Lower leg skin (tissue), 3 donors: ENCODE results near the gene TMIE.

ENCODE experiments used
- POLR2A ChIP-seq, 2 donors: fragments of 450-650 bp; IDR thresholded peaks; one replicate each; pipeline ENCODE4 v1.6.1; 2016 to 2017; ENCODE audit warnings: antibody characterized with exemption in 2 of 2, mild to moderate bottlenecking in 1 of 2, moderate library complexity in 1 of 2
- TF ChIP-seq, protein P1 (sequence below), 3 donors: fragments of 450-650 bp; IDR thresholded peaks; one replicate each; pipeline ENCODE4 v1.5.1; 2016; ENCODE audit warnings: antibody characterized with exemption in 3 of 3, mild to moderate bottlenecking in 3 of 3, moderate library complexity in 2 of 3

DNA sequence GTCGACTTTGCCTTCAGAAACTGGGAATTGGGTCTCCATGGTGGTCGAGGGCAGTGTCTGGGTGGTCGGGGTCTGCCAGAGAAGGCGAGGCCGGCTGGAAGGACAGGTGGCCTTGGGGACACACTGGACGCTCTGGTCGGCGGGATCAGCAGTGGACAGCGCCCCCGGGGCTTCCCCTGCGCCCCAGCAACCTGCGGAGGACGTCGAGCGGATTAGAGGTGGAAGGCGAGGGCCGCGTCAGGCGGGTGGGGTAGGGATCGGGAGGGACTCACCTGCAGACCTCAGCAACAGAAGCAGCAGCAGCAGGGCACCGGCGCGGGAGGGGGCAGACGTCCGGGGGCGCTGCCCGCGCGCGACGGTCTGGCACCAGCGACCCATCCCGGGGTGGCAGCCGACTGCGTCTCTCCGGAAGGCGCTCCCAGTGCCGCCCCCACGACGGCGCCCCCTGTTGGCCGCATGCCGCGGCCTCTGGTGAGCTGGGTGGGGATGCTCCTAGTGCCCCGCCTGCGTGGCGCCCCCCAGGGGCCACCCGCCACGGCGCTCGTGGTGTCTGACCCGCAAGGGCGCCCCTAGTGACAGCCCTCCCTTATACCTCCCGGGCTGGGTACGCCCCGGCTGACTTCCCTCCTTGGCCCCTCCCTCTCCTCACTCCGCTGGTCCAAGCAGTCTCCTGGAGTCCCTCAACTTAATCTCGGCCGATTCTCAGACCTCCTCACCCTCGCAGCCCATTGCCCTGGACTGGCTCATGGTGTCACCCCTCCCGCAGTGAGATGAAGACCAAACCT is 16.4 kb downstream of the TMIE start, which contains the start of gene PRSS50:
- TF ChIP-seq, protein P1, sequence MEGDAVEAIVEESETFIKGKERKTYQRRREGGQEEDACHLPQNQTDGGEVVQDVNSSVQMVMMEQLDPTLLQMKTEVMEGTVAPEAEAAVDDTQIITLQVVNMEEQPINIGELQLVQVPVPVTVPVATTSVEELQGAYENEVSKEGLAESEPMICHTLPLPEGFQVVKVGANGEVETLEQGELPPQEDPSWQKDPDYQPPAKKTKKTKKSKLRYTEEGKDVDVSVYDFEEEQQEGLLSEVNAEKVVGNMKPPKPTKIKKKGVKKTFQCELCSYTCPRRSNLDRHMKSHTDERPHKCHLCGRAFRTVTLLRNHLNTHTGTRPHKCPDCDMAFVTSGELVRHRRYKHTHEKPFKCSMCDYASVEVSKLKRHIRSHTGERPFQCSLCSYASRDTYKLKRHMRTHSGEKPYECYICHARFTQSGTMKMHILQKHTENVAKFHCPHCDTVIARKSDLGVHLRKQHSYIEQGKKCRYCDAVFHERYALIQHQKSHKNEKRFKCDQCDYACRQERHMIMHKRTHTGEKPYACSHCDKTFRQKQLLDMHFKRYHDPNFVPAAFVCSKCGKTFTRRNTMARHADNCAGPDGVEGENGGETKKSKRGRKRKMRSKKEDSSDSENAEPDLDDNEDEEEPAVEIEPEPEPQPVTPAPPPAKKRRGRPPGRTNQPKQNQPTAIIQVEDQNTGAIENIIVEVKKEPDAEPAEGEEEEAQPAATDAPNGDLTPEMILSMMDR (IDR thresholded peaks at IDR 0.05): no peak
- TF ChIP-seq POLR2A (IDR thresholded peaks at IDR 0.05): no peak
